Suppressor macrophage treated with lipopolysaccharide for 4 hours (primary cell): Measurements from ENCODE around the gene DYNC1H1.

Experiments
- DNase-seq: peaks from one replicate; pipeline ENCODE4 v3.0.0-alpha.2; 2020

The DYNC1H1 gene

DNA sequence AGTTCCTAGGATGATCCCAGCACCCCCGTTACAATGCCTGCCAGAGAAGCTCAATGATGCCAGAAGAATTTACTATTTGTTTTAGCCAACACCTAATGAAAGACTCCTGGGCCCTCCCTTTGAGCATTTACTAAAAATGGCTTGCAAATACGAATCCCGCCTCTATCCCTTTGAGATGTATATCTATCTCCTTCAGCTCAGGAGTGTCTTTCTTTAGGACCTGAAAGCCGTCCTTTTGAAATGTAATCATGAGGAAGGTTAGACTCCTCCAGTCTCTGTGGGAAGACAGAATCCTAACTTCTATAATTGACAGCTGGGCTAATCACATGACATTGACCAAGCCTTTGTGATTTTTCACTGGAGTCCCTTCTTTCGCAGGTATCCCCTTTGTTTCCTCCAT is 19.2 kb upstream of the DYNC1H1 start:
- no peak for DNase-seq

- DNase-seq = no peak
These were observed 16.8 kb upstream of the DYNC1H1 start for GRCh38 chr14:101947577-101947903.

DNA sequence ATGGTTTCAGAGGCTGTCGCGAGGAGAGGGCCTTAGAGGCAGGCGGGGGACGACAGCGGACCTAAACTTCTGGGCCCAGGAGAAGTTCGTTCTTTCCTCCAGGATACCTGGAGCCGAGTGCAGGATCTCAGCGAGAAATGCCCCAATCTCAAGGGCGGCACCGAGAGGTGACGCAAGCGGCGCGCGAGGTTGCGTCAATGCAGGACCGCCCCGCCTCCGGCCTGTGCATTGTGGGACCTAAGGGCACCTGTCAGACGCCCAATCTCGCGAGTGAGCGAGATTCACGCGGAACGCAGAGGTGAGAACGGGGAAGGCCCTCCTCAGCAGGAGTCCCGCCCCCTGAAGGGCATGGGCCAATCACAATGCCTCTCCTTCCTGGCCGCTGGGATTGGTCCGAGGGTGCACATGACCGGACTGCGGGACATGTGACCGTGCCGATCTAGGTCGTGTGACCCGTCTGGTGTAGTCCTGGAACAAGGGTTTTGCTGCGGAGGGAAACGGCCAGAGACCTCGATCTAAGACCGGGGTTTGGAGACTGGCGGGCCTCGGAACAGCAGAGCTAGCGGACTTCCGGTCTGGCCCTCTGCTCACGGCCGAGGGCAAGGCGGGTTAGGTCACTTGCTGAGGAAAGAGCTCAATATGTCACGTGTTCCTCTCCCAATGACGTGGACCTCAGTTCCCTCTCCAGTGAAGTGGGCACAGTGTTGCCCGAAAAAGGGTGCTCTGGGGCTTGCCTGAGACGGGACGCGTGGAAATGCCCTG is 16.3 kb upstream of the DYNC1H1 start:
- peak; percentile 100 for DNase-seq

DNA sequence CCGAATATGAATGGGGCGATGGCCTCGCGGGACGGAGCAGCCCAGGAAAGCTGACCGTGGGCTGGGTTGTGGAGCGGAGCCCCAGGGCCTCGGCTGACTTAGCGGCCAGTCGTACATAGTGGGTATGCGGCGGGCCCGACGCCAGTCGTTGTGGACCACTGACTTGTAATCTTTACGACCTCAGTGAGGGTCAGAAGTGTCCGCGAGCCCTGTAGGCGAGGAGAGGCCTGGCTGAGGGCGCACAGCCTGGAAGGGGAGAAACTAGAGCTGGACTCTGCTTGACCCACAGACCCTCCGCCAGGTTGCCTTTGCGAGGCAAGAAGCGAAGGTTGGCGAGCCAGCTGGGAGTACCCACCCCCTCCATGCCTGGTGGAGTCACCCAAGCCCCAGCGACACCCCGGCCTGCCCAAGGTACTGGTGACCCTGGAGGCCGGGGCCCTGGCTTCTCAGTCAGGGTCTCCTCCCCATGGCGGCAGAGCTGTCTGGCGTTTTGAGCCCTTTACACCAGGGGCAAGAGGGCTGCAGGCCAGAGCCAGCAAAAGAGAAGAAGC is 15.6 kb upstream of the DYNC1H1 start:
- no peak for DNase-seq

GRCh38 chr14:101950100-101950499 is 14.3 kb upstream of the DYNC1H1 start:
- no peak for DNase-seq

GRCh38 chr14:101950516-101951215 is 13.7 kb upstream of the DYNC1H1 start:
- DNase-seq = no peak

- DNase-seq = no peak
These were observed 11.2 kb upstream of the DYNC1H1 start for GRCh38 chr14:101953151-101953550.

DNA sequence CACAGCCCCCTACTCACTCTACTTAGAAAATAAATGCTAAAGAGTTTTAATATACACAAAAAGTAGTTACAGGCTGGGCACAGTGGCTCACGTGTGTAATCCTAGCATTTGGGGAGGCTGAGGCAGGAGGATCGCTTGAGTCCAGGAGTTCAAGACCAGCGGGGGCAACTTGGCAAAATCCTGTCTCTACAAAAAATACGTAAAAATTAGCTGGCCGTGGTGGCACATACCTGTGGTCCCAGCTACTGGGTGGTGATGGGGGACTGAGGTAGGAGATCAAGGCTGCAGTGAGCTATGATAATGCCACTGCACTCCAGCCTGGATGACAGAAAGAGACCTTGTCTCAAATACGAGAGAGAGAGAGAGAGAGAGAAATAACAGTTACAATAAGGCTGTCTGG is 9.9 kb upstream of the DYNC1H1 start:
- no peak for DNase-seq

DNA sequence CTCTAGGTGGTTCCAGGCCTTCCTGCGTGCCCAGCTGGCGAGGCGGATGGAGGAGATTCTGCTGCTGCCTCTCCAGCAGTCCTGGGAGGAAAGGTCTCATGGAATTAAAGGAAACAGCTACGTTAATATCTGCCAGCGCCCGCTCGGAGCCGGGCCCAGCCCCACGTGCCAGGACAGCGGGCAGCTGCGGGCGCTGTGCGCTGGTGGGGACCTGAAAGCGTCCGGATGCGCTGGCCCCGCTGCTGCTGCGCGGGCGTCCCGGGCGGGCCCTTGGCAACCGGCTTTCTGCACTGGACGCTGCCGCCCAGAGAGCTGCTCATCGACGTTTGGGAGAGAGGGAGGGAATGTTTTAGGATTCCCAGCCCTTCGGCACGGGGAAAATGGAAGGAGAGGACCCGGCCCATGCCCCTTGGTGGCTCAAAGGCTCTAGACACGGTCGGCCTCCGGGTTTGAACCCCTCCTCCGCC is 8.6 kb upstream of the DYNC1H1 start:
- no peak for DNase-seq

- no peak for DNase-seq
These were observed 8.0 kb upstream of the DYNC1H1 start for GRCh38 chr14:101956179-101956885.

DNA sequence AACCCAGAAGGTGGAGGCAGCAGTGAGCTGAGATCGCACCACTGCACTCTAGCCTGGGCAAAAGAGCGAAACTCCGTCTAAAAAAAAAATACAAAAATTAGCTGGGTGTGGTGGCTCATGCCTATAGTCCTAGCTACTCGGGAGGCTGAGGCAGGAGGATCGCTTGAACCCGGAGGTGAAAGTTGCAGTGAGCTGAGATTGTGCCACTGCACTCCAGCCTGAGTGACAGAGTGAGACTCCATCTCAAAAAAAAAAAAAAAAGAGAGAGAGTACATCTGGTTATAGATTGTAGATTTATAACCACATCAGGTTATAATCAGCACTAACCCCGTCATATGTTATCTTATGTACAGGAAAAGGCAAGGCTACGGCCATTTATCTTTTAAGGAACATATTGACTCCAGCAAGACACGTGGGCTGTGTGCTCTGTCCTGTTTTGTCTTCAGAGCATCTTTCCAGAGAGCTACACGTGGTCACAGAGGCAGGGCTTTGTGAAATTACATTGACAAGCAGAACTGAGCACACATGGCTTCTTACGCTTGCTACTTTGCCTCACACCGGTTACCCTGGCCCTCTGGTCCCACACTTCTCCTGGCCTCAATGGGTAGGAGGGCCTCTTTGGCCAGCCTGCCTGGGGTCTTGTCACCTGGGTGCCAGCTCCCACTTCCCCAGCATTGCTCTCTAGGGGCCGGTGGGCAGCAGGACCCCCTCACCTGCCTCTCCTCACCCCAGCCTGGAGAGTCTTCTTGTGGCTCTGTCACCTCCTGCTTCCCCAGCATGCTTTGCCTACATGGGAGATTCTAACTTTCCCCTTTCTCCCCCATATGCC is 6.8 kb upstream of the DYNC1H1 start:
- DNase-seq = no peak

DNA sequence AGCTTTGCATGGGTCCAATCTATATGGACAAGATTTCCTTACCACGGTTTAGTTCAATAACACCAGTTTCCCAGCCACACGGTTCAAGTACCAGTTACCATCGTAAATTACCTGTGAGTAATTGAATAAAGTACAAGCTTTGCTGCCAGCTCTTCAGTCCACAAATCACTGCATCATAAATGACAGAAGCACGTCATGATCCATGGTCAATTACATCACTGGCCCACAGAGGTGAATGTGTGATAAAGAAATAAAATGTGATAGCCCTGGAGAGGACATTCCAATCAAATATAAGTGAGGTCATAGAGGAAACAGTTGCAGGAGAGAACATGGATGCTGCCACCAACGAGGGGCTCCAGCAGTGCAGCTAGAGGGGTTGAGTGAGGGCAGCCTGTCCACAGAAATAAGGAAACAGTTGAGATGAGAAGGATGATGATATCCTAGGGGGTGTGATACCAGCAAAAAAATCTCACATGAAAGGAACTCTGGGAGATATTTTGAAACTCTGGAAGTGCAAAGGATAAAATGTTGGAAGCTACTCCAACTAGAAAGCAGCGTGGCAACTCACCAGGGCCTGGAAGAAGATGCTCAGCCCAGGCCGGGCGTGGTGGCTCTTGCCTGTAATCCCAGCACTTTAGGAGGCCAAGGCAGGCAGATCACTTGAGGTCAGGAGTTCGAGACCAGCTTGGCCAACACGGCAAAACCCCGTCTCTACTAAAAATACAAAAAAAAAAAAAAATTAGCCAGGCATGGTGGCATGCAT is 5.8 kb upstream of the DYNC1H1 start:
- no peak for DNase-seq

DNA sequence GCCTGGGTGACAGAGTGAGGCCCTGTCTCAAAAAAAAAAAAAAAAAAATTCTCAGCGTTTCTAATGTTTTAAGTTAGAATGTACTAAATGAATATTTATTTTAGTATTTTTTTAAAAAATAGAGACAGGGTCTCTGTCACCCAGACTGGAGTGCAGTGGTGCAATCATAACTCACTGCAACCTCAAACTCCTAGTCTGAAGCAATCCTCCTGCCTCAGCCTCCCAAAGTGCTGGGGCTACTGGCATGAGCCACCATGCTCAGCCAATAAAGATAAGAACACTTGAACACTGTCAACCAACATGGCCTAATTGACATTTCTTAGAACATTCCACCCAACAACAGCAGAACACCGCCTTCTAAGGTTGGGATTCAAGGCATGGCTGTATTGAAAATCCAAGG is 5.1 kb upstream of the DYNC1H1 start:
- DNase-seq = peak; percentile 26

GRCh38 chr14:101960225-101960624 is 4.1 kb upstream of the DYNC1H1 start:
- DNase-seq = peak; percentile 51

DNA sequence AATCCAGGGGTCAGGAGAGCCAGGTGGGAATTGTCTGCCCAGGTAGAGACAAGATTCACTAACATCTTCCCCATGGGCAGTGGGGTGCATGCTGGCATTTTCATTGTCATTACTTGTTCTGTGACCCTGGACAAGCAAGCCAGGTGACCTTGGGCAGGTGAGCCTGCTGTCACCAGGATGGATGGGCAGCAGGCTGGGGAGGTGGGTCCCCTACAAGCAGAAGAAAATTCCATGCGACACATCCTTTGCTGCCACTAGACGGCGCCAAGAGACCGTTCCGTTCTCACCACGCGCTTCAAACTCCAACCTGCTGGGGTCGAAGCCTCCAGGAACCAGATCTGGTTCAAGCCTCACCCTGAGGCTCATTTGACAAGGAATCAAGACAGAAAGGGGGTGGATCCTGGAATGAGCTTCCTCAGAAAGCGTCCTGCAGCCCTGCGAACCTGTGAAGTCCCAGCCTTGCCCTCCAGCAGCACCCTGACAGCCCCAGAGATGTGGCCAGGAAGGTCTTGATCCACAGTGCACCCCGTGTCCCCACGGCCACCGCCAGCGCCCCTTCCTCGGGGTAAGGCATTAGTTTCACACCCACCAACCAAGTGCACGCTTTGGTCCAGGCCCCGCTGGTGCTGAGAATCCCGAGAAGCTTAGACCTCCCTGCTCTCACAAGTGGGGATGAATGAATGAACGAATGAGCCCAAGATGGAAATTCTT is 3.2 kb upstream of the DYNC1H1 start:
- peak; percentile 85 for DNase-seq

DNA sequence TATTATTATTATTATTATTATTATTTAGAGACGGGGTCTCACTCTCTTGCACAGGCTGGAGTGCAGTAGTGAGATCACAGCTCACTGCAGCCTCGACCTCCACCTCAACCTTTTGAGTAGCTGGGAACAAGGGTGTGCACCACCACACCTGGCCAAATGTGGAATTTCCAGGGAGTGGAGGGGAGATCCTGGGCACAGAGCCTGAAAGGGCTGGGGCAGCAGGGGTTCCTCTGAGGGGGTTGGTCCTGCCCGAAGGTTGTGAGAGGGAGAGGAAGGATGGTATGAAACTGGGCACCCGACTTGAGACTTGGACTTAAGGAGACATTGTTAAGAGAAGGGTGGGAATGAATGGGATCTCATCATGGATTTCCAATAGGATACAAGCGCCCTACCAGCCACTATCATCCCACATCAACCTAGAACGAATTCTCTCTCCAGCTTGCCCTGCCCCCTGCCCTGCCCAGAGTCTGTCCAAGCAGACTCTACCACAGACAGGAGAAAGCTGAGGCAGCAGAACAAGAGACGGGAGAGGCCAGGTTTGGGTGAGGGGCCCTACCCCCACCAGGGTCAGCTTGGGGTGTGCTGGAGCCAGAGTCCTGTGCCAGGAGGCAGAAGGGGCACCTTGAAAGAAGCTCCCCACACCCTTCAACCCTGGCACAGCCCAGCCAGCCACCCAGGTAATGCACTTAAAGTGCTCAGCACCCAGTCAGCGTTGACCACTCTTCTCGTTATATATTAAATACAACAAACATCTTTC is 2.4 kb upstream of the DYNC1H1 start:
- no peak for DNase-seq

DNA sequence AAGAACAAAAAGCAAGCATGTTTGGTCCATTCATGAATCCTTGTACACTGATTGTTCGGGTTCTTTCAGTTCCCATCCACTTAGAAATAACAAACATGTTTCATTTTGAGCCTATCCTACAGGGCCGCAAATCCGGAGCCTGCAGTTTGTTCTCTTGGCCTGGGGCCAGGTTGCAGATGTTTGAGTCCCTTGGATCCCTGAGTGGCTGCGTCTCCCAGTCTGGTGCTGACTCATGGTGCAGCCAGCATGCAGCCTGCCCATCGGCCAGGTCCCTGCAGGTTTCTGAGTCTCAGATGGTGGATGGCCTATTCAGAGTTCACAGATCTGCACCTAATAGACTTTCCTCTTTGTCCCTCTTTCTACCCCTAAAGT is 1.9 kb upstream of the DYNC1H1 start:
- DNase-seq = no peak

GRCh38 chr14:101963052-101963451 is 1.3 kb upstream of the DYNC1H1 start:
- no peak for DNase-seq

DNA sequence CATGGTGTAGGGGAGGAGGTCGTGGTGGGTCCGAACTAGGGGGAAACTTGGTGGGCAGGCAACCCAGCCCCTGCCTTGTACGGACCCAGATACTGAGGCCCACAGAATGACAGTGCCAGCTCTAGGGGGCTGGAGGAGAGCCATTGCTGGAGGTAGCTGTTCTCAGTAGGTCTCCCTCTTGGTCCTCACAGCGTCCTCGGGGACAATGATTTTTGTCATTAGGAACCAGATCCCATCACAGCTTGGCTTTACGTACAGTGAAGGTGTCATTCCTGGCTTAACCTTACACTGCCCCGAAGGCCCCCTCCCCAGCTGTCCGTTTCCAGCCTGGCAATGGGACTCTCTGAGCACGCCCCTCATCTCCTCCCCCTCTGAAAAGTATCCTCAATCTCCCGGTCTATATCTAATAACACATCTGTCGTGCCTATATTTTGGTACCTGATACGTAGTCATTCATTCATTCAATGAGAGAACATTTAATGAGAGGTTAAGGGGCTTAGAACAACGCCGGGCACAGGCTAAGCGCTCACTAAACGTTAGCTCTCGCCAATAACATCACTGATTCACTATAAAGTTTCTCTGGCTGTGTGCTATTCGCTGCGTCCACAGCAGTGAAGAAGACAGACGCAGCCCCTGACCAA is 597 bp upstream of the DYNC1H1 start:
- no peak for DNase-seq

DNA sequence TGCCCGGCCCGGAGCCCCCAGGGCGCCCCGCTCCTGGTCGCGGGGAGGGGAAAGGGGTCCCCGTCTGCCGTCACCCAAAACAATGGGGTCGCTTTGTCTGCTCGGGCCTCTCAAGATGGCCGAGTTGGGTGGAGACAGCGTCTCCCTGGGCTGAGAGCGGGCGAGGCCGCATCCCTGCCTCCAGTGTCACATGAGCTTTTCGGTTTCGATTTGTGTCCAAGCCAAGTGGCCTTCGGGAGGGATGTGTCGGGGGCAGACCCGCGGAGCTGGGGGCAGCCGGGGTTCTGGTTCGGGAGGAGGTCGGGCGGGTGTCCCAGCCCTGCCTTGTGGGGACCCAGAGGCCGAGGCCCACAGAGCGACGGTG is 790 bp downstream of the DYNC1H1 start:
- DNase-seq = peak; percentile 89
